Measurements from ENCODE around the gene STX4.

Gene STX4

GRCh38 chr16:31084584-31085302, 51.4 kb downstream of the STX4 start:
- DNase-seq (ENCODE audit: low read depth) = no peak

DNA sequence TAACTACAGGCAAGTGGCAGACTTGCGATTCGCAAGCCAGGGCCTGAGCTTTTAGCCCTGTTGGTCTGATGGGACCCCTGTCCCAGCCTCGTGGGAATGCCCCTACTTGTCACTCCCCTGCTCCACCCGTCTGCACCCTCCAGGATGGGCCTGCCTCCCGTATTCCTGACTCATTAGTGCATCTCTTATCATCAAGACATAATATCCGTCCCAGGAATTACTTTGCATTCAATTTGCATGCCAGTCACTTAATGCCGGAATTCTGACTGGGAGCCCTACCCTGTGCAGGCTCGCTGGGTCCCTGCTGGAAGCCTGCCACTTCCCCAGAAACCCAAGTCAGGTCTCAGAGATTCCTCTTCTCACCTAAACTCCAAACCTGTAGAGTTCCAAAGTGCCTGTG, 52.1 kb downstream of the STX4 start:
- no peak for DNase-seq (ENCODE audit: low read depth)

GRCh38 chr16:31085873-31086628, 52.7 kb downstream of the STX4 start:
- no peak for DNase-seq (ENCODE audit: low read depth)

GRCh38 chr16:31086629-31086906, 53.2 kb downstream of the STX4 start:
- no peak for DNase-seq (ENCODE audit: low read depth)

DNA sequence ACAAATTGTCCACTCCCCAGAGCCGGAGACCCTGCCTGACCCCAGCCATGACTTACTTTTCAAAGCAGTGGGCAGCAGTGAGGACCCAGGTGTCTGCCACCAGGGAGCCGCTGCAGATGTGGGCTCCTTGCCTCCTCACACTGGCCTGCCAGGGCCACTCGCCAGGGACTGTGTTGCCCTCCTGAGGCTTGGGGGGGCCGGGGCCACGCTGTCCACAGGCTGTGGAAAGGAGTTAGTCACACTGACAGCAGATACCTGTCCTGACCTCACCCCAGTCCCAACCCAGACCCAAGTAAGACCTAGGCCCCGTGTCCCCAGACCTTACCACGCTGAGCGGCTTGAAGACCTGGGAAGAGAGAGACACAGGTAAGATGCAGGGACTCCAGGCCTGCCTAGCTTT, 54.1 kb downstream of the STX4 start:
- no peak for DNase-seq (ENCODE audit: low read depth)

- no peak for DNase-seq (ENCODE audit: low read depth)
Measured at GRCh38 chr16:31087971-31088370, 54.6 kb downstream of the STX4 start.

DNA sequence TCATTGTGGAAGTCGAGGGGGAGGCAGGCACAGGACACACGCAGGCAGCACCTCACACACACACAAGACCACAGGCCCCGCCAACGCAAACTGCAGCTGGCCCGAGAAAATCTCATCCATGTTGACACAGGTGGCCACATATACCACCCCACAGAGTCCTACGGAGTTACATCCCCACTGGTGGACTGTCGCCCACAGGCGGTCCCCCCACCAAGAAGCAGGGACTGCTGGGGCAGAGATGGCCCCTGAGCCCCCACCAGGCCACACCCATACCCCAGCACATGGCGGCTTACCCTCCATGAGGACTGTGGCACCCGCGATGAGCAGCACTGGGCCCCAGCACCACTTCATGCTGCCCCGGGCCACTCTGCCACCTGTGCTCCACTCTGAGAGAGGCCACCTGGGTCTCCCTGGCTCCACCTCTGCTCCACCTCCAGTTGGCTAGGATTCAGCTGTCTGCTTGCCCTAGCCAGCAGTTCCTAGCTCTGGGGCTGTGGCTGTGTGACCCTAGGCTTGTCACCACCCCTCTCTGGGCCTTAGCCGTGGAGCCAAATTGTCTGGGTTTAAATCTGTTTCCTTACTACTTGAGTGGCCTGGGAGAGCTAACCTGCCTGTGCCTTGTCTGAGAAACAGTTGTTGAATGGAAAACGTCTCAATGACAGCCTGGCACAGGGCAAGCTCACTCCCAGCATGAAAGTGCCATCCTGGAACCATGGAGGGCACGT, 55.3 kb downstream of the STX4 start, which contains the start of gene PRSS53:
Gene PRSS53 (minus strand): TSS at position 485 of the 725 bp plus-strand sequence. CDS start 134 bp downstream, at position 351.
- no peak for DNase-seq (ENCODE audit: low read depth)

DNA sequence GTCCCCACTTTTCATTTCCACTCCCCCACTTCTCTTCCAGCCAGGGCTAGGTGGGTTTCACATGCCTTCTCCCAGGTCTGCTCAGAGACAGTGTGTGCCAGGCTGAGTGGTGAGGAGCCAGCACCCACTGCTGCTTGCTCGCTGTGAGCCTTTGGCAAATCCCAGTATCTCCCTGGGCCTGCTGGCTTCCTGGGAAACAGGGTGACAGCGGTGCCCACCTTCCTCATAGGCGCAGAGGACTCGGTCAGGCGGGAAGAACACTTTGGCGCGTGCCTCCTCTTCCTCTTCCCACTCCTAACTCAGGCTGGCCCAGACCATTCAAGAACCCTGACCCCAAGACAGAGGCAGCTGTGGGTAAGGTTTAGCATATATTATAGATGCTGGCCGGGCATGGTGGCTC, 55.8 kb downstream of the STX4 start:
- no peak for DNase-seq (ENCODE audit: low read depth)
